ENCODE results near the gene C17orf78. TPM values are rescaled to one million over a fixed set of nuclear protein-coding genes. Genes with fewer than 3 reads are reported as not detected.

Gene C17orf78
- polyA plus RNA-seq, 1 experiment = not detected

- CTCF ChIA-PET = interaction anchor here (0.5 to 4.7 kb wide), 6 partner anchors 9 to 405 kb away, joined by 3 to 51 read pairs (median 4); no protein-coding TSS in a partner anchor
- peak; percentile 64 for DNase-seq (ENCODE audit: low read depth, low spot score)
Measured at GRCh38 chr17:37358830-37359681, 16.7 kb upstream of the C17orf78 start.

GRCh38 chr17:37359682-37360188 is 16.1 kb upstream of the C17orf78 start:
- peak overlapping the region; percentile 78 for H3K4me3 ChIP-seq (ENCODE audit: low read depth, low read length)
- H3K27me3 ChIP-seq (ENCODE audit: control insufficient read depth, insufficient read depth, low read length) = no peaks in the 10 kb centered on the region
- DNase-seq (ENCODE audit: low read depth, low spot score) = no peak
- ChIA-PET CTCF (interaction anchor here (0.7 to 4.7 kb wide), 5 partner anchors 8 to 757 kb away, joined by 3 to 51 read pairs (median 5); no protein-coding TSS in a partner anchor), POLR2A (interaction anchor here (1.0 to 1.6 kb wide), 2 partner anchors 14 to 86 kb away, joined by 3 to 5 read pairs; no protein-coding TSS in a partner anchor)
- peak overlapping the region; percentile 61 for H3K27ac ChIP-seq (ENCODE audit: low read depth, low read length)
- no peaks in the 10 kb centered on the region; the same call in 1 of the 2 replicates for H3K9me3 ChIP-seq (ENCODE audit: control insufficient read depth, insufficient read depth, low read length)
- TF ChIP-seq CTCF (IDR thresholded peaks at IDR 0.05; ENCODE audit: low read depth, low read length) = no peak

More at GRCh38 chr17:37358830-37359681, 16.7 kb upstream of the C17orf78 start:
- Histone ChIP-seq H3K27me3 (ENCODE audit: control insufficient read depth, insufficient read depth, low read length) (no peaks in the 10 kb centered on the region), H3K9me3 (ENCODE audit: control insufficient read depth, insufficient read depth, low read length) (no peaks in the 10 kb centered on the region; the same call in 1 of the 2 replicates), H3K27ac (ENCODE audit: low read depth, low read length) (peak overlapping the region; percentile 61), H3K4me3 (ENCODE audit: low read depth, low read length) (peak overlapping the region; percentile 78)
- POLR2A ChIA-PET = interaction anchor here (0.6 to 1.6 kb wide), 7 partner anchors 8 to 86 kb away, joined by 3 to 6 read pairs (median 3); no protein-coding TSS in a partner anchor
- TF ChIP-seq CTCF (IDR thresholded peaks at IDR 0.05; ENCODE audit: low read depth, low read length) = peak; percentile 22; the same call in 1 of the 2 replicates

- TF ChIP-seq CTCF (IDR thresholded peaks at IDR 0.05; ENCODE audit: low read depth, low read length) = no peak
- H3K27ac ChIP-seq (ENCODE audit: low read depth, low read length) = no peak overlapping the region
- no peaks in the 10 kb centered on the region; the same call in 1 of the 2 replicates for H3K9me3 ChIP-seq (ENCODE audit: control insufficient read depth, insufficient read depth, low read length)
- H3K4me3 ChIP-seq (ENCODE audit: low read depth, low read length) = no peak overlapping the region
- ChIA-PET CTCF (interaction anchor here (1.6 to 4.7 kb wide), 2 partner anchors 13 to 38 kb away, joined by 3 to 51 read pairs; no protein-coding TSS in a partner anchor), POLR2A (no interaction called here)
- DNase-seq (ENCODE audit: low read depth, low spot score) = no peak
- H3K27me3 ChIP-seq (ENCODE audit: control insufficient read depth, insufficient read depth, low read length) = no peaks in the 10 kb centered on the region
Measured at GRCh38 chr17:37360632-37361031, 15.2 kb upstream of the C17orf78 start.

GRCh38 chr17:37361543-37361942 is 14.2 kb upstream of the C17orf78 start:
- no peak for DNase-seq (ENCODE audit: low read depth, low spot score)
- Histone ChIP-seq H3K4me3 (ENCODE audit: low read depth, low read length) (no peak overlapping the region), H3K9me3 (ENCODE audit: control insufficient read depth, insufficient read depth, low read length) (no peaks in the 10 kb centered on the region; the same call in 1 of the 2 replicates), H3K27ac (ENCODE audit: low read depth, low read length) (no peak overlapping the region), H3K27me3 (ENCODE audit: control insufficient read depth, insufficient read depth, low read length) (no peaks in the 10 kb centered on the region)
- no peak for TF ChIP-seq CTCF (IDR thresholded peaks at IDR 0.05; ENCODE audit: low read depth, low read length)
- ChIA-PET CTCF (interaction anchor here (1.6 to 4.7 kb wide), 2 partner anchors 12 to 37 kb away, joined by 3 to 51 read pairs; no protein-coding TSS in a partner anchor), POLR2A (no interaction called here)
